Mammary epithelial cell (primary cell): ENCODE data around the gene TFAP2A.

Source experiments
- CTCF ChIP-seq, 2 donors: IDR thresholded peaks in 1 of 2; conservative IDR thresholded peaks in 1 of 2; 2 replicates each; pipeline ENCODE4 v1.5.1; 2011 to 2012; ENCODE audit warnings: inconsistent platforms in 2 of 2, low read length in 2 of 2, mild to moderate bottlenecking in 2 of 2, control low read depth in 1 of 2, low read depth in 1 of 2; ENCODE audit not compliant: insufficient read depth in 1 of 2; ENCODE audit errors: extremely low read depth in 1 of 2
- EZH2 ChIP-seq: IDR thresholded peaks from 2 replicates; pipeline ENCODE4 v1.6.1; 2012; ENCODE audit warnings: low read length, inconsistent platforms, borderline replicate concordance

- no peak for TF ChIP-seq CTCF (conservative IDR thresholded peaks at IDR 0.05 in 1 of 2, IDR thresholded peaks at IDR 0.05 in 1 of 2; ENCODE audit: extremely low read depth in 1 of 2, insufficient read depth in 1 of 2, low read depth in 1 of 2, low read length in 2 of 2)
- no peak for TF ChIP-seq EZH2
Observed at GRCh38 chr6:10361428-10361827, 53.4 kb downstream of the TFAP2A start.
